Adrenal gland (tissue), 12 donors: ENCODE results near the gene RASGRF2. TPM values are rescaled to one million over a fixed set of nuclear protein-coding genes. Genes with fewer than 3 reads are reported as not detected.

Experiments
- DNase-seq, 7 donors: peaks; one replicate each; pipeline ENCODE4 v3.0.0-alpha.2; 2019 to 2020
- H3K27ac ChIP-seq, 5 donors: fragments of 200-600 bp; sonication (generic) in 4 of 5; 1 replicate in 3 of 5; 2 replicates in 2 of 5; pipeline versions ENCODE4 v1.5.1 to v1.8.0; 2016 to 2020; ENCODE audit warnings: mild to moderate bottlenecking in 1 of 5
- H3K27me3 ChIP-seq: fragments of 200-600 bp; 2 replicates; pipeline ENCODE4 v1.8.0; 2021
- H3K36me3 ChIP-seq, 2 donors: fragments of 200-600 bp; replicated peaks in 1 of 2; 1 replicate in 1 of 2; 2 replicates in 1 of 2; pipeline versions ENCODE4 v1.5.1 to v1.8.0; 2018 to 2022
- H3K4me1 ChIP-seq, 2 donors: fragments of 200-600 bp; replicated peaks in 1 of 2; 1 replicate in 1 of 2; 2 replicates in 1 of 2; pipeline versions ENCODE4 v1.5.1 to v1.8.0; 2018 to 2021
- H3K4me3 ChIP-seq, 4 donors: fragments of 200-600 bp; sonication (generic) in 3 of 4; one replicate each; pipeline ENCODE4 v1.5.1; 2016 to 2018
- H3K9me3 ChIP-seq, 3 donors: fragments of 200-600 bp; sonication (generic) in 1 of 3; replicated peaks in 1 of 3; 1 replicate in 2 of 3; 2 replicates in 1 of 3; pipeline versions ENCODE4 v1.5.1 to v1.8.0; 2016 to 2021
- POLR2A ChIP-seq, 2 donors: fragments of 450-650 bp; IDR thresholded peaks; one replicate each; pipeline ENCODE4 v1.6.1; 2017; ENCODE audit warnings: antibody characterized with exemption in 2 of 2, mild to moderate bottlenecking in 2 of 2, moderate library complexity in 1 of 2
- WGBS, 4 donors: extraction: QIAGEN DNeasy Blood & Tissue Kit in 2 of 4; methylation state at CpG; one replicate each; pipeline versions ENCODE4 v1.1.5 to v1.1.7; 2013 to 2017; 5-methylcytosine and 5-hydroxymethylcytosine counted together
- intact Hi-C, 2 donors: fragments of 100-400 bp; cut with DNase I; formaldehyde crosslinking; loops; one replicate each; pipeline versions ENCODE4 v1.14.1 to v1.15.0; 2022 to 2023
- polyA plus RNA-seq, 3 donors: library from polyadenylated mRNA; stranded (reverse); fragments of 200-250 nt in 2 of 3; fragments of 350-450 nt in 1 of 3; fragmentation: Illumina TruSeq in 1 of 3; extraction: RNeasy Lipid Tissue Mini Kit (QIAGEN cat#74804) in 1 of 3; gene quantifications; one replicate each; pipeline ENCODE4 v1.2.3, GENCODE V29; 2013 to 2014
- total RNA-seq, 9 donors: library from RNA; depleted of rRNA in 4 of 9; stranded (reverse); fragments of >200 nt in 4 of 9; fragments of 120-200 nt in 1 of 9; fragmentation: NEBNext Ultra II Directional in 1 of 9; extraction: Animal tissue kit (Norgen Biotek cat#: 25700) in 1 of 9; gene quantifications; one replicate each; pipeline versions ENCODE4 v1.1.0 to v1.2.4, GENCODE V29; 2013 to 2023
- TF ChIP-seq, protein P1 (sequence below), 6 experiments: fragments of 450-650 bp in 4 of 6; fragments of 200-600 bp in 2 of 6; sonication (generic) in 1 of 6; IDR thresholded peaks; 1 replicate in 5 of 6; 2 replicates in 1 of 6; pipeline versions ENCODE4 v1.5.1 to v1.8.0; 2016 to 2021; ENCODE audit warnings: antibody characterized with exemption in 6 of 6, mild to moderate bottlenecking in 2 of 6, moderate library complexity in 1 of 6
- donor health status: healthy with polysubstance abuse.
- donor health status: Bipolar disorder and iron deficiency.
- donor health status: DM: yes; HTN: yes; CAD: no.
- donor health status: DM: no; HTN: no; CAD: no.
- donor health status: DM: no; HTN: no; CAD: no.
- donor health status: DM: yes; HTN: yes; CAD: no.

Gene RASGRF2
- total and polyA plus RNA-seq, 12 donors = 0.33 to 5.7 (median 2.4) TPM

- Histone ChIP-seq H3K4me3 (no peak overlapping the region), H3K4me1 (no peaks in the 10 kb centered on the region), H3K27ac (no peak overlapping the region), H3K27me3 (no peaks in the 10 kb centered on the region), H3K36me3 (no peaks in the 10 kb centered on the region), H3K9me3 (no peaks in the 10 kb centered on the region)
- DNase-seq = no peak
- TF ChIP-seq, protein P1, sequence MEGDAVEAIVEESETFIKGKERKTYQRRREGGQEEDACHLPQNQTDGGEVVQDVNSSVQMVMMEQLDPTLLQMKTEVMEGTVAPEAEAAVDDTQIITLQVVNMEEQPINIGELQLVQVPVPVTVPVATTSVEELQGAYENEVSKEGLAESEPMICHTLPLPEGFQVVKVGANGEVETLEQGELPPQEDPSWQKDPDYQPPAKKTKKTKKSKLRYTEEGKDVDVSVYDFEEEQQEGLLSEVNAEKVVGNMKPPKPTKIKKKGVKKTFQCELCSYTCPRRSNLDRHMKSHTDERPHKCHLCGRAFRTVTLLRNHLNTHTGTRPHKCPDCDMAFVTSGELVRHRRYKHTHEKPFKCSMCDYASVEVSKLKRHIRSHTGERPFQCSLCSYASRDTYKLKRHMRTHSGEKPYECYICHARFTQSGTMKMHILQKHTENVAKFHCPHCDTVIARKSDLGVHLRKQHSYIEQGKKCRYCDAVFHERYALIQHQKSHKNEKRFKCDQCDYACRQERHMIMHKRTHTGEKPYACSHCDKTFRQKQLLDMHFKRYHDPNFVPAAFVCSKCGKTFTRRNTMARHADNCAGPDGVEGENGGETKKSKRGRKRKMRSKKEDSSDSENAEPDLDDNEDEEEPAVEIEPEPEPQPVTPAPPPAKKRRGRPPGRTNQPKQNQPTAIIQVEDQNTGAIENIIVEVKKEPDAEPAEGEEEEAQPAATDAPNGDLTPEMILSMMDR (IDR thresholded peaks at IDR 0.05) = no peak
- no peak for TF ChIP-seq POLR2A (IDR thresholded peaks at IDR 0.05)
- 65 to 91% (median 76%) methylated on average over 2 of the region's 2 CpGs for WGBS, 4 donors
- intact Hi-C loops = no loop called here
Measured at GRCh38 chr5:81134066-81134465, 173.9 kb downstream of the RASGRF2 start.

DNA sequence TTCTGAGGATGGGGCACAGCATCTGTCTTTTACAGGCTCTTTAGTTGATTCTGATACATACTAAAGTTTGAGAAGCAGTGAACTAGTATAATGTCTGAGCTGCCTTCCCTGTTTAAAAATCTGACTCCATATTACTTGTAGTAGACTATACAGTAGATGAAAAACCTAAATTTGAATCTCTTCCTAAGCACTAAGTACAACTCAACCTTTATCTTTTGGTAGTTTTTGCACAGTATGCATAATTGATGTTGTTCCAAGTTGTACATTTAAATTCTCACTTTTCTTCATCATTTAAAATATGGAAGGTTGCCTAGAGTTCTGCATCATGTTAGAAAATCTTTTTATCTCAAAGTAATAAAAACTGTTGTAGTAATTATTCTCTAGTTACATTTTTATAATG lies 174.4 kb downstream of the RASGRF2 start:
- DNase-seq = no peak
- no peak overlapping the region for H3K27ac ChIP-seq
- no peaks in the 10 kb centered on the region for H3K4me1 ChIP-seq
- intact Hi-C loops = no loop called here
- no peaks in the 10 kb centered on the region for H3K36me3 ChIP-seq
- H3K4me3 ChIP-seq = no peak overlapping the region
- TF ChIP-seq, protein P1 (IDR thresholded peaks at IDR 0.05) = no peak
- no peak for TF ChIP-seq POLR2A (IDR thresholded peaks at IDR 0.05)
- no peaks in the 10 kb centered on the region for H3K27me3 ChIP-seq
- H3K9me3 ChIP-seq = no peaks in the 10 kb centered on the region

GRCh38 chr5:81136557-81136956 lies 176.4 kb downstream of the RASGRF2 start:
- intact Hi-C loops = no loop called here
- H3K36me3 ChIP-seq = no peaks in the 10 kb centered on the region
- no peaks in the 10 kb centered on the region for H3K27me3 ChIP-seq
- H3K4me1 ChIP-seq = no peaks in the 10 kb centered on the region
- no peak overlapping the region for H3K27ac ChIP-seq
- H3K4me3 ChIP-seq = no peak overlapping the region
- TF ChIP-seq, protein P1 (IDR thresholded peaks at IDR 0.05) = no peak
- TF ChIP-seq POLR2A (IDR thresholded peaks at IDR 0.05) = no peak
- DNase-seq = no peak
- WGBS, 4 donors = 39 to 54% (median 48%) methylated on average over 3 of the region's 3 CpGs
- no peaks in the 10 kb centered on the region for H3K9me3 ChIP-seq

DNA sequence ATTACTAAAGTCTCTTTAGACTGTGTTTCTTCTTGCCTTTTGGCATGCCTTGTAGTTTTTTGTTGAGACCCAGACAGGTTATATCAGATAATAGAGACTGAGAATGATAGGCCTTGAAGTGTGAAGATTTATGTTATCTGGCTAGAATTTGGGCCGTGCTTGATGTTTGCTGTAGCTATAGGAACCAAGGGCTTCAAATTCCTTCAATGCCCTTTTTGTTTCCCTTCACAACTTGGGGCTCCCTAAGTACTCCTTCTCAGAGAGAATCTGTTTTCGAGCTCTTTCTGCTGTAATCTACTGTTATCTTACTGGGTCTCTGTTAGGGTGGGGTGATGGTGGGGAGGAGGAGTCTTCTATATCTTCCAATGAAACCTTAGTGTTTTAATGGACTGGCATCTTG lies 177.7 kb downstream of the RASGRF2 start:
- H3K9me3 ChIP-seq = no peaks in the 10 kb centered on the region
- TF ChIP-seq, protein P1 (IDR thresholded peaks at IDR 0.05) = no peak
- no peak for TF ChIP-seq POLR2A (IDR thresholded peaks at IDR 0.05)
- H3K4me3 ChIP-seq = no peak overlapping the region
- no peaks in the 10 kb centered on the region for H3K4me1 ChIP-seq
- no peaks in the 10 kb centered on the region for H3K36me3 ChIP-seq
- H3K27me3 ChIP-seq = no peaks in the 10 kb centered on the region
- DNase-seq = no peak
- whole genome bisulfite sequencing, 4 donors = 75 to 85% (median 82%) methylated on average over 2 of the region's 2 CpGs
- H3K27ac ChIP-seq = no peak overlapping the region
- intact Hi-C loops = no loop called here
